Occipital lobe (tissue), 2 donors: ENCODE data around the gene VAT1. TPM values are rescaled to one million over a fixed set of nuclear protein-coding genes. Genes with fewer than 3 reads are reported as not detected.
"Not testable (repeated sequence)": the region's sequence is repeated elsewhere in the genome, so short reads cannot be mapped to it uniquely, and the experiment has no call there.

ENCODE experiments used
- DNase-seq: peaks from one replicate; lab custom pipeline; 2025; lab: John Stamatoyannopoulos, UW
- total RNA-seq: library from RNA; depleted of rRNA; stranded (reverse); fragments of >200 nt; gene quantifications from one replicate; pipeline ENCODE4 v1.2.3, GENCODE V29; 2014

VAT1 gene
- 58.3 TPM for total RNA-seq

DNA sequence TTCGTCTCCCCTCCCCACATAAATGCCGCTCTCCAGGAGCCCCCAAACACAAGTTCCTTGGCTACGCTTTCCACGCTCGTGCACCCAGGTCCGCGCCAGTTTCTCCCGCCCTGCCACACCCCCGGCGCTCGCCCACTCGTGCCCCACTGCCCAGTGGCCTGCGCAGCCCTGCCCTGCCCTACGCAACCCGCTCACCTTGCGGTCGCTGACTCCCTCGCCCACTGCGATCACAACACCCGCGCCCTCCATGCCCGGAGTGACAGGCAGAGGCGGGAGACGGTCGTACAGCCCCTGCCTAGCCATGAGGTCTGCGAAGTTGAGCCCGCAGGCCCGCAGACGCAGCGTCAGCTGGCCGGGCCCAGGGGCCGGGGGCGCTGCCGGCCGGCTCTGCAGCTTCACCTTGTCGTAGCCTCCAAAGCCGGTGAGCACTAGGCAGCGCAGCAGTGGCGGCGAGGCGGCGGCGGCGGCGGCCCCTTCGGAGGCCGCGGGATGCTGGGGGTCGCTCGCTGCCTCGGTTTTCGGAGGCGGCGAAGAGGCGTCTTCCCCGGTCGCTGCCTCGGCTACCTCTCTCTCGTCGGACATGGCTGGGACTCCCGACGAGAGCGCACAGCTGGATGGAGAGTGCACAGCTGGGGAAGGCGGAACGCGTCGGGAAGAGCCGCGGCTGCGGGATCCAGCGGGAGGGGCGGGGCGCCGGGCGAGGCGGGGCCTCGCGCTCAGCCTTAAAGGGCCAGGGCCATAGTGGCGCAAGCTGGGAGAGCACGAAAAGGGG lies at the start of gene VAT1:
Gene VAT1, minus strand, starts transcription at position 645 of the 772 bp plus-strand sequence. Its CDS starts 63 bp downstream, at position 582.
- peak; percentile 62 for DNase-seq

DNA sequence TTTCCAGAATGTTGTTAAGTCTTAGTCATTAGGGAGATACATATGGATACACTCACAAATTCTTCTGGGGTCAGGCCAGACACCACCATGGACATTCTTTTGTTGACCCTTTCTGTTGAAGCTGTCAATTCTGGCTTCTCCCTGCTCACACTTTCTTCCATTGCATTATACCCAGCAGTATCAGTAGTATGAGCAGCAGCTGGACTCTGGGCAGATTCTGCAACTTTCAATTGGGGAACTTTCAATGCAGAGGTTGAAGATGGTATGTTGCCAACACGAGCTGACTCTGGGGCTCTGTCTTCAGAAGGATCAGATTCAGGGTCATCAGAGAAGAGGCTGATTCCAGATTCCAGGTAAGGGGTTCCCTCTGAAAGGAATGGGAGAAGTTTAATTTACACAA lies 48.7 kb upstream of the VAT1 start:
- no peak for DNase-seq

DNA sequence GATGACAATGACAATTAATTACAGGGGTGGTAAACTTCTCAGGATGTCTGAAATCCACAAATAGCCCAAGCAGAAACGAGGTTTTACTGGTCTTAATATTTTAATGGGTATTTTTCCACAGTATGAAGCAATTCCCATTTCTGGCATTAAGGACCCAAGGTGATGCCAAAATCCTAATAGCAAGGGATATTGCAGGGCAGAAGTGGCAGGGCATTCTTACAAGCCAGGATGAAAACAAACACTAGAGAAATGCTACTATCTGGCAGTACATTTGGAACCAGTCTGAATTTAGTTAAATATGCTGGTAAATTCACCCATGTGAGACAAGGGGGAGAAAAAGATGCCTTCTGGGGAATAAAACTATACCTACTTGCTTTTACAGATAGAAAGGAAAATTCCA lies 48.1 kb upstream of the VAT1 start:
- DNase-seq = no peak

DNA sequence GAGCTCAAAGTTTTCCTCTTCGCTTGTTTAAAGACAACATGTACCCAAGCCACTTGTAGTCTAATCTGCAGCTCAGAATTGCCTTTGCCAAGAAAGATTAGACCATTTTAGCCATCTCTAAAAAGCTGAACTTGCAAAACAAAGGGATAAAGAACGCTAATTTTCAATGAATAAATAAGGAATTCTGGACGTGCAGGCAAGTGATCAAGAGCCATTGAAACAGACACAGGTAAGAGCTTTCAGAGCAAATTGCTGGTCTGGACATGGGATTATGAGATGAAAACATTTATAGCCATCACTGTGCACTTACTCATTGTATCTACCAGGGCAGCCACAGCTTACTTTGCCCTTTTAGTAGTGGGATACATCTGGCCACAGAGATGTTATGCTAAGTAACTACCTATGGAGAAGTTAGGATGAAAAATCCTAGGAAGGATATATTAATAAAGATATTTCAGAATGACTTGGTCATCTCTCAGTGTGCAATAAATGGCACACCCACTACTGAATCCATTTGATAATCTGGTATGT lies 47.2 kb upstream of the VAT1 start:
- DNase-seq = no peak

DNA sequence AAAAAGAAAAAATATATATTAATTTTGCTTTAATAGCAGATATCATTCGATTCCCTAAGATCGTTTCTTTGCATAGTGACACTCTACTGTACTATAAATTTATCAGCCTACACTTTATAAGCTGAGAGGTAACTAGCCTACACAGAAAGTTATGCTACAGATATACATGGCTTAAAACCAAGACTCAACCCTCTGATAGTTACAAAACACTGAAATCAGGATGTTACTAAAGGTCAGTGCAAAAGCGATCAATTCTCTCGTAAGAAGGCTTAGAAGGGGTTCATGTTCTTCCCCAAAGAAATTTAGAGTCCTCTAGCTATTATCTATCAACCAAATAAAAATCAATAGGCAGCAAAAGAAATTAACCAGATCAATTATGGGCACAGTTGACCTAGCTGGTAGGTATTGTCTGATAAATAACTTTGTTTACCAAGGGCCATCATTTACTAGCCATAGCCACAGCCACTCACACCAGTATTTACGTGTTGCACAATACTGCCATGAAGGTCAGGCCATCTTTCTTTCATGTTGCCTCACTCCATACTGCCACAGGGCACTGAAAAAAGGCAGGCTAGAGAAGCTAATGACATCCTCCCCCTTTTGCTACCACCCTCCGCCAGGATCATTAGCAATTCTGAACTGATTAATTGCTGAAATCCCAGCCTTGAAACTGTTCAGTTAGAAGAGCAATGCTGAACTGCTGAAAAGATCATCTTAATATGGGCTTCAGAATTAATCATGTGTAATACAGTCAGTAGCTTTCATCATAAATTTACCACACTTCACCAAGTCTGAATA lies 46.6 kb upstream of the VAT1 start:
- DNase-seq = no peak

DNA sequence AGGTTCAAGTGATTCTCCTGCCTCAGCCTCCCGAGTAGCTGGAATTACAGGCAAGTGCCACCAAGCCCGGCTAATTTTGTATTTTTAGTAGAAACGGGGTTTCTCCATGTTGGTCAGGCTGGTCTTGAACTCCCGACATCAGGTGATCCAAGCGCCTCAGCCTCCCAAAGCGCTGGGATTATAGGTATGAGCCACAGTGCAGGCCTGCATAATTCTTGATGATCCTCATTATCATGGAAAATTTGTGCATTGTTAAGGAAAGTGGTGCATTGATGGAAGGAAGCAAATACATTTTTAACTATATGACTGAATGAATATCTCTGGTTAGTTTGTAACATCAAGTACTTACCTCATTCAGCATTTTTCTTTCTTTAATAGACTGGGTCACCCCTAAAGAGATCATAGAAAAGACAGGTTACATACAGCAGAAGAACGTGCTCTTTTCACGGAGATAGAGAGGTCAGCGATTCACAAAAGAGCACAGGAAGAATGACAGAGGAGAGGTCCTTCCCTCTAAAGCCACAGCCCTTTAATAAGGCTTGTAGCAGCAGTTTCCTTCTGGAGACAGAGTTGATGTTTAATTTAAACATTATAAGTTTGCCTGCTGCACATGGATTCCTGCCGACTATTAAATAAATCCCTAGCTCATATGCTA lies 40.9 kb upstream of the VAT1 start:
- no peak for DNase-seq

DNA sequence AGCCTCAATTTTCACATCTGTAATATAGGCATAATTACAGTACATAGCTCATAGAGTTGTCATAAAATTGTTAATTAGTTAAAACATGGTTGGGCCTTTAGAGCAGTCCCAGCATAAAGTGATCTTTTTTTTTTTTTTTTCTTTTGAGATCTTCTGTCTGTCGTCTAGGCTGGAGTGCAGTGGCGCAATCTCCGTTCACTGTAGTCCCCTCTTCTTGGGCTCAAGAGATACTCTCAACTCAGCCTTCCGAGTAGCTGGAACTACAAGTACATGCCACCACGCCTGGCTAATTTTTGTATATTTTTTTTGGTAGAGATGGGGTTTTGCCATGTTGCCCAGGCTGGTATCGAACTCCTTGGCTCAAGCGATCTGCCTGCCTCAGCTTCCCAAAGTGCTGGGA lies 33.9 kb upstream of the VAT1 start:
- no peak for DNase-seq

DNA sequence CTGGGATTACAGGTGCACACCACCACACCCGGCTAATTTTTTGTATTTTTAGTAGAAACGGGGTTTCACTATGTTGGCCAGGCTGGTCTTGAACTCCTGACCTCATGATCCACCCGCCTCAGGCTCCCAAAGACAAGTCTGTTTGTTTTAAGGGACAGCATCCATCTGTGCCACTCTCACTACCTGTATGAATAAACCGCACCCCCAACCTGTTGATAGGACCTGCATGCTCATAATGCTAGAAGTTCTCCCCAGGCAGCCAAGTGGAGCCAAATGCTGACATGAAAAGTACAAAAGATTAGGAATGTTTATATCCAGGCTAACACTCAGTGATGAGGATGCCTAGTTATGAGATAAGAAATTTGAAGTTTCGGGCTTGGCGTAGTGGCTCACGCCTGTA lies 30.8 kb upstream of the VAT1 start:
- not testable (repeated sequence) for DNase-seq

DNA sequence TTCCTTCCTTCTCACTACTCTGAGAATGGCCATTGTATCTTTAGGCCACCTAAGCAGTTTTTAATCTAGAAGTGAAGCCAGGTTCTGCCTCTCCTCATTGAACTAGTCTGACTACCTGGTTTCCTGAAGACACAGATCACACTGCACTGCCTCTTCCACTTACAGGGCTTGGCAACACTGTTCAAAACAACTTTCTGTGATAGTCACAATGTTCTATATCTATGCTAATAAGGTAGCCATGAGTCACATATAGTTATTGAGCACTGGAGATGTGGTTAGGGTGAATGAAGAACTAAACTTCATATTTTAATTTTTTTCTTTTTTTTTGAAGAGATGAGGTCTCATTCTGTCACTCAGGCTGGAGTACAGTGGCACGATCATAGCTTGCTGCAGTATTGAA lies 29.8 kb upstream of the VAT1 start:
- no peak for DNase-seq

DNA sequence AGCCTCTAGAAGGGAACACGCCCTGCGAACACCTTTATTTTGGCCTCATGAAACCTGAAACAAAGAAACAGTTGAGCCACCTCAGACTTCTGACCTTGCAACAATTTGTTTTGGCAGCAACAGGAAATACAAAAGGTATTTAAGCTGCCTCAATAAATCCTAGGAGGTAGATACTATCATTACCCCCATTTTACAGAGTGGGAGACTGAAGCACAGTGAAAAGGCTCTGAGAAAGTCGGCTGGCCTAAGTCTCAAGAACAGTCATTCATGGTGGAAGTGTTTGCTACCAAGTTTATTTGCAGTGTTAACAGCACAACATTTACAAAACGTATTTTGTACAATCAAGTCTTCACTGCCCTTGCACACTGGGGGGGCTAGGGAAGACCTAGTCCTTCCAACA lies 21.8 kb upstream of the VAT1 start:
- no peak for DNase-seq

DNA sequence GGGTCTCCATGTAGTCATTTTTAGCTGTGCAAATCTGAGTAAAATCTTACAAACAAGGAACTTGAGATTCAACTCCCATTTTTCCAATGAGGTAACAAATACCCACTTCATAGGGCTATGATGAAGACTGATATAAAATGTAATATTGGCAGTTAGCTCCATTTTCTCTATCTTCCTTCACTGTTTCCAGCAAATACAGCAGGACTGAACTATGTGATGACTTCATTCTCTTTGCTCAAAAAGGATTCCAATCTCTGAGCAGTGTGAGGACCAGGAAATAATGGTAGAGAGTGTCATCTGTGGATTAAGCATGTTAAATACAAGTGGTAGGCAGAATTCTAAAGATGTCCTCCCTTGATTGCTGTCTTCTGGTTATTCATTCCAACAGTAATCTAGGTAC lies 21.1 kb upstream of the VAT1 start:
- no peak for DNase-seq

DNA sequence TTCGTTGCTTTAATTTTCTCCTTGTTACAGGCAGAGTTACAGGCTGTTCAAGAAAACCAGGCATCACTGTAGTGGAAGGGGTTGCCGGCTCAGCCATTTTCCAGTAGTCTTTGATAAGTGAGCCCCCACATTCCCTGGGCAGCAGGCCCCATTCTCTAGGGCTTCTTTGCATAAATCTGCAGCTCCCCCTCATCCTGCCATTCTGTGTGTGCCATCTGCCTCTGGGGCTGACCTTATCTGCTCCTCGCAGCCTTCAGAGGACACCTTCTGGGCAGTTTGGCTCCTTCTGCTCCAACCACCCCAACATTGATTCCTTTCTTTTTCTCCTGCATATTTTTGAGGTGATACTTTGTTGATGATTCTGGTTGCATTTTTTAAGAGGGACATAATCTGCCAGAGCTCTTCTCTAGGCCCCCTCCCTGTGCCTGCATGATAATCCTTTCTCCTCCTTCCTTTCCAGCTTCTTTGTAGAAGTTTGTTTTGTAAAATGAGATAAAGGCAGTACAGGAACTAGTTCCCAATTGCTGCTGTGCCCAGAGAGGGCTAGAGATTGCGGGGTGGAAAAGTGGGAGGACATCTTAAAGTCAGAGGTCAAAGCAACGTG lies 19.9 kb upstream of the VAT1 start:
- no peak for DNase-seq

DNA sequence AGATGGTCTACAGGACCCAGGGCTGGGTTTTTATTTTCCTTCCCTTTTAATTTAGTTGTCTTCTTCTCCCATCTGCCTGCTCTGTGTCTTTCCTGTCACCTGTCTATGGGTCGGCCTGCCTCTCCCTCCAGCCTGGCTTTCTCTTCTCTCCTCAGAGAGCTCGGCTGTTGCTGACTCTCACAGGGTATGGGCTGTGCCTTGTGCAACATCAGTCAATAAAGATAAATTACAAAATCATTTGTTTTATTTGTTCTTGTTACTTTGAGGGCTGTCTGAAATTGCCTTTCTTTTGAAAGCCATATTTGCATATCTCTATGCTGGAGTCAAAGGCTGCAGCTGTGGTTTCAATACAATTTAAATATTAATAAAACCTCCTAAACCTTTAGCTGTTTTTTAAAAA lies 18.5 kb upstream of the VAT1 start:
- DNase-seq = no peak

DNA sequence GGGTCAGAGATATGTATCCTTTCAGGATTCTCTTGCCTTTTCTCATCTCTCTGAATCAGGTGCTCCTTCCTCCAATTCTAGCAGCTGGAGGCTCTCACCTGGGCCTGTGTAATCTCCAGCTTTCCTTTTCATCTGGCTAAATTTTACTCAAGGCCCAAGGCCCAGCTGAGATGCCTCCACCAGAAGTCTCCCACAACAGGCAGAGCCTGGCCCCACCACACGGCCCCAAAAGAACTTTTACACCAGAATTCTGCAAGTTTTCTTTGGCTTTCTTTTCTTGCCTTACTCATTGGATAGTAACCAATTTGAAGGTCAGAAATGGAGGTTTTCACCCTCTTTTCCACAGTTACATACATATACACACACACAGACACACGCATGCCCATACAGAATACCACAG lies 17.5 kb upstream of the VAT1 start:
- no peak for DNase-seq

DNA sequence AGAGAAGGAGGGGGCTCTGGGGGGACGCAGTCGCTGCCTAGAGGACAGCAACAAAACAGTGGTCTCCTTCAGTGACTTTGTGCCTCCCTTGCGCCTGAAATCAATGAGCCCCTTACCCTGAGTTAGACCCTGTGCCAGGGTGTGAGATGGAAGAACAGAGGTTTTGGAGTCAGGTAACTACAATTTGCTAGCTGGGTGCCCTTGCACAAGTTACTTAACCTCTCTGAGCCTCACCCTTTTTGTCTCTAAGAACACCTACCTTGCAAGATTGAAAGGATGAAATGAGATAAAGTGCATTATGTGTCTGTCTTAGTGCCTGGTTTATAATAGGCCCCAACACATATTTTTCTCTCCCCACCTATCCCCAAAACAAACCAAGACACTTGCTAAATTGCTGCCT lies 12.7 kb upstream of the VAT1 start:
- no peak for DNase-seq

DNA sequence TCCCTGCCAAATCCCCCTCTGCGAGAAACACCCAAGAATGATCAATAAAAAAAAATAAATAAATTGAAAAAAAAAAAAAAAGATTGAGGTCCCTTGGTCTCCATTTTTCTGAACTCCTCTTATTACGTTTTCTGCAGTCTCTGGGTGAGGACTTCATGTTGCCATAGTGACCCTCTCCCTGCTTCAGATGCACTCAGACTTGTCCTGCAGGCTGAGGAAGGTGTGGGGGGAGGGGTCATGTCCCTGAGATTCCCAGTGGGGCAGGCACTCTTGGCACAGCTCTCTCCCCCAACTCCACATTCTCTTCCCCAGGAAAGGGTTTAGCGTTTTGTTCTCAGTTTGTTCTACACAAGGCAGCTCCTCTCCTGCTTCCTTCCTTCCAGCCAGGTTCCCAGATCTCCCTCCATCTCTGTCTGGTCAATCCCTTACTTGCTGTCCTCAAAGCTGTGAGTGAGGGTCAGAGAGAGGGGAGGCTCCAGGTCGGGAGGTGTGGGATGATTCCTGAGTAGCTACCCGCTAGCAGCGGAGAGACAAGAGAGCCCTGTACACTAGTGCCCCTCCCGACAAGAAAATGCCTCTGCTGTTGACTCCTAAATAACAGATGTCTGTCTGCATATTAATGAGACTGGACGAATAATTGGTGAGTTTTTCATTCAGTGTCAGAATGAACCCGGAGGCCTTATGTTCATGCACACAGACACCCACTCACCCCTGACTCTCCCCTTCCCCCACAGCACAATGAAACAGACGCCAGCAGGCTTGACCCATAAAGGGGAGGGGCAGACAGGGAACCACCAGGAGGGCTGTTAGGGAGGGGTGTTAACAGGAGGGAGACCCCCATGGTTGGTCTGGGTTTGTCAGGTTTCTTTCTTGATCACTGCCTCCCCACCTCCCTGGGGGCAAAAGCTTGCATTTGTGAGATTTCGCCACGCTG lies 12.0 kb upstream of the VAT1 start:
- no peak for DNase-seq

DNA sequence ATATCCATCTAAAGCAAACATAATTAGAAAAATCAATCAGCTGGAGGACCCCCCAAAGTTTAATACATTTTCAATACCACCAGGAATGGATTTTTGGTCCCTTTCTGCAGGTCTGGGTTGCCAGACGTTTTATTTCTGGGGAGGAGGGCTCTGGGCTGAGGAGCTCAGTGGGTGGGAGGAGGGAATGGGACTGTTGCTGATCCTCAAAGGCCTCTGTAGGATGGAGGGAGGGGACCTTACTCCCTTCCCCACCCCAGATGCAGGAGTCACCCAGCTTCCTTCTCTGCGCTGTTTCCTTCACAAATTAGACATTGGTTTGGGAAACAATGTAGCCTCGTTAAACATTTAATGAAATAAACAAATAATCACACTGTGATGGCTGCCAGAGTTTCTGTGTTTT lies 9.5 kb upstream of the VAT1 start:
- DNase-seq = no peak

DNA sequence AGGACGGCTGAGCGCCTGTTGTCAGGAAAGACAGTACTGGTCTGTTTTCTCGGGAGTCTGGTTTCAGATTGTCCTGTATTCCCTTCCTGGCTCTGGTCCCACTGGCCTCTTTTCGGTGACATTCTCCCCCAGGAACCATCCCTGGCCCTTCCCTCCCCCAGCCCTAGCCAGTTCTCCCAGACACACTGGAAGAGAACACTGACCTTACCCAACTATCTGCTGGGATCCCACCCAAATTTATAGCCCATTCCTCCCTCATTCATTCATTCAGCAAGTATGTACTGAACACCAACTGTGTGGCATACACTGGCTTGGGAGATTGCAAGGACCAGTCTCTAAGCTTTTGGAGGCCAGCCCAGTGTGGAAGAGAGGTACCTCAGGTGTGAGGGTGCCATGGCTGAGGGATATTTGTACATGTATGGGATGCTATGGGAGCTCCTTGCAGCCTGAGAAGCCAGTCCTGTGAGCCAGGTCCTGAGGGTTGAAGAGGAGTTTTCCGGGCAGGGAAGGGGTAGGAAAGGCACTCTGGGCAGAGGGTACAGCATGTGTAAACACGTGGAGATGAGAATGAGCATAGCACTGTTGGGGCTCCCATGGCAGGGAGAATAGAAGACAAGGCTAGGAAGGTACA lies 8.1 kb upstream of the VAT1 start:
- no peak for DNase-seq

DNA sequence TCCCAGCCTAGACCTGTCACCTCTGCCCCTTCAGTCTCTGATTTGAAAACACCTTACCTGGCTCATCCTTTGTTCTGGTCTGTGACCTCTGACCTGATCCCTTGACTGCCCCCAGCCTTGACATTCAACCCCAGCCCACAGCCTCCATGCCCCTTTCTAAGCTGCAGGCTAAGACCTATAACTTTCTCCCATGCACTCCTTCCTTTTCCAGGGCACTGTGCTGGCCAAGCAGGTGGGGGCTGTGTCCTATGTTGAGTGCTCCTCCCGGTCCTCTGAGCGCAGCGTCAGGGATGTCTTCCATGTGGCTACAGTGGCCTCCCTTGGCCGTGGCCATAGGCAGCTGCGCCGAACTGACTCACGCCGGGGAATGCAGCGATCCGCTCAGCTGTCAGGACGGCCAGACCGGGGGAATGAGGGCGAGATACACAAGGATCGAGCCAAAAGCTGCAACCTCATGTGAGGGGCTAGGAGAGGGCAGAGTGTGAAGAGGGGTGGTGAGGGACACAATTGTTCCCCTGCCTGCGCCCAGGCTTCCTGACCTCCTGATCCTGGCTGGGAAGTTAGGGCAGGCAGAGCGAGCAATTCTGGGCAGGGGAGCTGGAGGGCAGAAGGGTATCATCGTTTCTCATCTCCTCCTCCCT lies 6.2 kb upstream of the VAT1 start:
- DNase-seq = no peak
